Astrocyte of the spinal cord (primary cell): ENCODE measurements around the gene FAM47E.

Source experiments
- DNase-seq: peaks from one replicate; pipeline ENCODE4 v3.0.0; 2011; ENCODE audit warnings: low read depth, low spot score
- H3K4me3 ChIP-seq: 2 replicates; pipeline ENCODE4 v1.5.1; 2011; ENCODE audit warnings: low read depth, mild to moderate bottlenecking, low read length, moderate library complexity
- in situ Hi-C: cut with HindIII; loops from 2 replicates; pipeline ENCODE4 v1.10.0; 2017; ENCODE audit warnings: low sequenced_read_pairs
- TF ChIP-seq, protein P1 (sequence below): IDR thresholded peaks from 2 replicates; pipeline ENCODE4 v1.5.1; 2012; ENCODE audit warnings: low read depth, mild to moderate bottlenecking, low read length, inconsistent platforms

The FAM47E gene

GRCh38 chr4:76226418-76226817 is 25.1 kb upstream of the FAM47E start:
- H3K4me3 ChIP-seq = no peak overlapping the region
- no peak for DNase-seq
- TF ChIP-seq, protein P1, sequence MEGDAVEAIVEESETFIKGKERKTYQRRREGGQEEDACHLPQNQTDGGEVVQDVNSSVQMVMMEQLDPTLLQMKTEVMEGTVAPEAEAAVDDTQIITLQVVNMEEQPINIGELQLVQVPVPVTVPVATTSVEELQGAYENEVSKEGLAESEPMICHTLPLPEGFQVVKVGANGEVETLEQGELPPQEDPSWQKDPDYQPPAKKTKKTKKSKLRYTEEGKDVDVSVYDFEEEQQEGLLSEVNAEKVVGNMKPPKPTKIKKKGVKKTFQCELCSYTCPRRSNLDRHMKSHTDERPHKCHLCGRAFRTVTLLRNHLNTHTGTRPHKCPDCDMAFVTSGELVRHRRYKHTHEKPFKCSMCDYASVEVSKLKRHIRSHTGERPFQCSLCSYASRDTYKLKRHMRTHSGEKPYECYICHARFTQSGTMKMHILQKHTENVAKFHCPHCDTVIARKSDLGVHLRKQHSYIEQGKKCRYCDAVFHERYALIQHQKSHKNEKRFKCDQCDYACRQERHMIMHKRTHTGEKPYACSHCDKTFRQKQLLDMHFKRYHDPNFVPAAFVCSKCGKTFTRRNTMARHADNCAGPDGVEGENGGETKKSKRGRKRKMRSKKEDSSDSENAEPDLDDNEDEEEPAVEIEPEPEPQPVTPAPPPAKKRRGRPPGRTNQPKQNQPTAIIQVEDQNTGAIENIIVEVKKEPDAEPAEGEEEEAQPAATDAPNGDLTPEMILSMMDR = no peak
- in situ Hi-C loops = no loop called here

DNA sequence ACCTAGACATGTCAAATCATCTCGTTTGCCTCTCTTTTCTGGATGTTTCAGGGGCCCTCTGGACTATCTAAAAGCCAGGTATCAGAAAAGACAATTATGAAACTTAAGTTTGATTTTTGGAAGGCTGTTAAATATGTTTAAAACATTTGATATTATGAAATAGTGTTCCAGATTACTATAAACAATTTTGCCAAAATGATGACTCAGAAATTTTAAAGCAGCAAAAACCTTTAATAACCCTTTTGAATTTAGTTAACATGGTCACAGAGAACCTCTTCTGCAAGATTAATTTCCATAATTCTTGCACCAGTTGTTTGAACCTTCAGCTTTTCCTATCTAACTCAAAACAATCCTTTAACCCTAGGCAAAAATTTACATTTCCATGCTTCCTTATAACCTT is 18.8 kb upstream of the FAM47E start:
- TF ChIP-seq, protein P1 = no peak
- no peak overlapping the region for H3K4me3 ChIP-seq
- DNase-seq = no peak
- in situ Hi-C loops = no loop called here

- in situ Hi-C loops = no loop called here
- TF ChIP-seq, protein P1 = no peak
- no peak for DNase-seq
- no peak overlapping the region for H3K4me3 ChIP-seq
These were observed 18.4 kb upstream of the FAM47E start for GRCh38 chr4:76233083-76233482.

- TF ChIP-seq, protein P1 = no peak
- DNase-seq = no peak
- in situ Hi-C loops = no loop called here
These were observed 18.0 kb upstream of the FAM47E start for GRCh38 chr4:76233529-76233928.

DNA sequence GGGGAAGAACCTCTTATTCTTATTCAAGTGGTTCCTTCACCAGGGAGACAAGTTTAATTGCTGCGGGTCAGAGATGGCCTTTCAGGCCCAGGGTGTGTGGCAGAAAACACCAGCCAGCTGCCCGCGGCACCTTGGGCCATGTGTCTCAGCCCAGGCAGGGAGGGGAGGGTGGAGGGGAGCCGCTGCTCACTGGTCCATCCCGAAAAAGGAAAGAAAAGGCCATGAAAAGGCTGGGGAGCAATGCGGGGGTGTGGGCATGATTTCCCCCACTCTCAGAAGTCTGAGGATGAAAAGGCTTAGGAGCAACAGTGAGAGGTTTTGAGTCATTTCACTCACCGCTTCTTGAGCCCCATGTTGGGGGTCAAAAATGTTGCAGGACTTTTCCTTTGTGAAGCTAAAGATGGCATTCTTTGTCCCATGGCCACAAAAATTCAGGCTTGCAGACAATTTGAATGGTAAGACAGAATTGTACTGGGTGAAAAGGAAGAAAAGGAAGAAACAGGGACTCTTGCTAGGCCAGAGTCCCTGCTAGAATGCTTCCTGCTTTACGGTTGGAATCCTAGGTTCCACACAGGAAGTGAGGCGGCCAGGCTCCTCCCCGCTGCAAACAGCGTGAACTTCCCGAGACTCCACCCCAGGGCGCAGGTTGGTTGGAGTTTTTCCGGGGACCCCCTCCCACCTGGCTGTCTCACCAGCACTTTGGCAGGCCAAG is 17.4 kb upstream of the FAM47E start:
- no peak for DNase-seq
- TF ChIP-seq, protein P1 = no peak
- in situ Hi-C loops = no loop called here
- H3K4me3 ChIP-seq = no peak overlapping the region

More at GRCh38 chr4:76233529-76233928, 18.0 kb upstream of the FAM47E start:
- H3K4me3 ChIP-seq = no peak overlapping the region

DNA sequence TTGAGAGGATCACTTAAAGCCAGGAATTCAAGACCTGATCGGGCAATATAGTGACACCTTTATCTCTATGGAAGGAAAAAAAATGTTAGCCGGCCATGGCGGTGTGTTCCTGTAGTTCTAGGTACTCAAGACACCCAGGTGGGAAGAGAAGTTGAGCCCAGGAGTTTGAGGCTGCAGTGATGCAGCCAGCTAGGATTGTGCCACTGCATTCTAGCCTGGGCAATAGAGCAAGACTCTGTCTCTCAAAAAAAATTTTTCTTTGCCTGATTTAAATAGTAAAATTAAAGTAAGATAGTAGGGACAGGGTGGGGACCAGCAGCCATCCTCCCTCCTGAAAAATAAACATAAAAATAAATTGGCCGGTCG is 16.9 kb upstream of the FAM47E start:
- TF ChIP-seq, protein P1 = no peak
- DNase-seq = no peak
- in situ Hi-C loops = no loop called here
- no peak overlapping the region for H3K4me3 ChIP-seq
